Inflammatory macrophage treated with lipopolysaccharide for 4 hours (primary cell): ENCODE data around the gene ATP9B.

ENCODE experiments used
- DNase-seq: peaks from one replicate; pipeline ENCODE4 v3.0.0-alpha.2; 2020

ATP9B gene

GRCh38 chr18:79418642-79419041 lies 349.4 kb downstream of the ATP9B start:
- no peak for DNase-seq

- no peak for DNase-seq
Measured at GRCh38 chr18:79420033-79420745, 351.0 kb downstream of the ATP9B start.

GRCh38 chr18:79421275-79421857 lies 352.2 kb downstream of the ATP9B start:
- no peak for DNase-seq

GRCh38 chr18:79422022-79422782 lies 353.0 kb downstream of the ATP9B start:
- DNase-seq = peak; percentile 69

- no peak for DNase-seq
Measured at GRCh38 chr18:79422783-79423165, 353.6 kb downstream of the ATP9B start.

- no peak for DNase-seq
Measured at GRCh38 chr18:79423211-79424007, 354.2 kb downstream of the ATP9B start.

GRCh38 chr18:79424008-79424565 lies 354.9 kb downstream of the ATP9B start:
- no peak for DNase-seq

GRCh38 chr18:79424880-79425568 lies 355.8 kb downstream of the ATP9B start:
- no peak for DNase-seq

GRCh38 chr18:79425569-79425886 lies 356.3 kb downstream of the ATP9B start:
- no peak for DNase-seq

GRCh38 chr18:79426376-79427300 lies 357.4 kb downstream of the ATP9B start:
- no peak for DNase-seq

- DNase-seq = no peak
Measured at GRCh38 chr18:79427368-79428225, 358.4 kb downstream of the ATP9B start.
